IMR-90 (cell line): ENCODE measurements around the gene TSPEAR. TPM values are rescaled to one million over a fixed set of nuclear protein-coding genes. Genes with fewer than 3 reads are reported as not detected.

Experiments used
- ATAC-seq: fragments of 200-7000 bp; cut with Tn5 transposase; 2 replicates; pipeline ENCODE4 v1.9.1; 2020; ENCODE audit warnings: low read depth, mild to moderate bottlenecking, moderate library complexity
- BruUV-seq: library from RNA; stranded (reverse); fragments of 400-500 nt; replicated peaks from 2 replicates; lab custom pipeline; 2021; lab: Mats Ljungman, UMichigan
- CTCF ChIA-PET: fragments of 300-600 bp; formaldehyde crosslinking; extraction: SDS; loops from one replicate; lab custom pipeline; 2021; ENCODE audit warnings: antibody characterized with exemption; lab: Yijun Ruan, JAX
- POLR2A ChIA-PET: fragments of 300-600 bp; sonication (Branson Sonifier 250); formaldehyde crosslinking; loops from one replicate; lab custom pipeline; 2022; ENCODE audit warnings: antibody characterized with exemption; ENCODE audit not compliant: unreplicated experiment; lab: Charles Lee
- DNase-seq: peaks from one replicate; pipeline ENCODE4 v3.0.0; 2013
- H2AFZ ChIP-seq: replicated peaks from 2 replicates; pipeline ENCODE3; 2013; ENCODE audit warnings: low read length, mild to moderate bottlenecking; ENCODE audit not compliant: poor library complexity
- H2AK5ac ChIP-seq: 2 replicates; pipeline ENCODE4 v1.6.1; 2013; ENCODE audit warnings: low read depth, low read length, inconsistent platforms
- H2AK9ac ChIP-seq: replicated peaks from 2 replicates; pipeline ENCODE3; 2013; ENCODE audit warnings: mild to moderate bottlenecking, low read depth, low read length, moderate library complexity; ENCODE audit not compliant: poor library complexity
- H2BK120ac ChIP-seq: 2 replicates; pipeline ENCODE4 v1.6.1; 2013; ENCODE audit warnings: low read depth, low read length, inconsistent platforms
- H2BK15ac ChIP-seq: 3 replicates; pipeline ENCODE4 v1.6.1; 2013; ENCODE audit warnings: low read depth, low read length, inconsistent platforms
- H2BK20ac ChIP-seq: 2 replicates; pipeline ENCODE4 v1.6.1; 2013; ENCODE audit warnings: low read depth, mild to moderate bottlenecking, inconsistent platforms, low read length, moderate library complexity
- H2BK5ac ChIP-seq: 2 replicates; pipeline ENCODE4 v1.6.1; 2013; ENCODE audit warnings: mild to moderate bottlenecking, low read depth, low read length, inconsistent platforms; ENCODE audit not compliant: poor library complexity, severe bottlenecking
- H3K14ac ChIP-seq: replicated peaks from 2 replicates; pipeline ENCODE4 v1.6.1; 2013; ENCODE audit warnings: low read depth, low read length, inconsistent platforms
- H3K18ac ChIP-seq: 2 replicates; pipeline ENCODE4 v1.6.1; 2013; ENCODE audit warnings: low read depth, low read length, control low read depth
- H3K23ac ChIP-seq: 2 replicates; pipeline ENCODE4 v1.6.1; 2013; ENCODE audit warnings: low read depth, low read length, inconsistent platforms
- H3K27ac ChIP-seq: 2 replicates; pipeline ENCODE4 v1.5.1; 2013; ENCODE audit warnings: mild to moderate bottlenecking, control low read depth, low read length; ENCODE audit not compliant: insufficient read depth
- H3K27me3 ChIP-seq: 2 replicates; pipeline ENCODE4 v1.6.1; 2013; ENCODE audit warnings: low read length; ENCODE audit not compliant: control insufficient read depth, insufficient read depth
- H3K36me3 ChIP-seq: 2 replicates; pipeline ENCODE4 v1.6.1; 2013; ENCODE audit warnings: low read length, mixed read lengths; ENCODE audit not compliant: control insufficient read depth, insufficient read depth
- H3K4ac ChIP-seq: 2 replicates; pipeline ENCODE4 v1.6.1; 2013; ENCODE audit warnings: low read depth, low read length, inconsistent platforms
- H3K4me1 ChIP-seq: 2 replicates; pipeline ENCODE4 v1.6.1; 2013; ENCODE audit warnings: low read length, mixed read lengths; ENCODE audit not compliant: control insufficient read depth, insufficient read depth
- H3K4me2 ChIP-seq: 2 replicates; pipeline ENCODE4 v1.6.1; 2013; ENCODE audit warnings: low read depth, mild to moderate bottlenecking, control low read depth, low read length, moderate library complexity
- H3K4me3 ChIP-seq: 2 replicates; pipeline ENCODE4 v1.5.1; 2013; ENCODE audit warnings: low read depth, mild to moderate bottlenecking, control low read depth, low read length, moderate library complexity; ENCODE audit not compliant: insufficient read depth
- H3K56ac ChIP-seq: 2 replicates; pipeline ENCODE4 v1.6.1; 2013; ENCODE audit warnings: low read length, inconsistent platforms; ENCODE audit not compliant: insufficient read depth; ENCODE audit errors: extremely low read depth
- H3K79me1 ChIP-seq, 2 experiments: 2 replicates each; pipeline ENCODE4 v1.6.1; 2013; ENCODE audit warnings: low read length in 2 of 2, inconsistent platforms in 1 of 2, low read depth in 1 of 2
- H3K9ac ChIP-seq: 2 replicates; pipeline ENCODE4 v1.6.1; 2013; ENCODE audit warnings: low read depth, low read length, control low read depth
- H3K9me1 ChIP-seq: 2 replicates; pipeline ENCODE4 v1.6.1; 2013; ENCODE audit warnings: low read length, inconsistent platforms; ENCODE audit not compliant: insufficient read depth
- H3K9me3 ChIP-seq: 2 replicates; pipeline ENCODE4 v1.6.1; 2013; ENCODE audit warnings: low read length; ENCODE audit not compliant: control insufficient read depth, insufficient read depth
- H4K20me1 ChIP-seq: 2 replicates; pipeline ENCODE4 v1.6.1; 2013; ENCODE audit warnings: low read length, inconsistent platforms; ENCODE audit not compliant: insufficient read depth
- H4K5ac ChIP-seq: 2 replicates; pipeline ENCODE4 v1.6.1; 2013; ENCODE audit warnings: mild to moderate bottlenecking, low read depth, low read length, control low read depth
- H4K8ac ChIP-seq, 2 experiments: 2 replicates each; pipeline ENCODE4 v1.6.1; 2013; ENCODE audit warnings: low read depth in 2 of 2, low read length in 2 of 2, control low read depth in 1 of 2, inconsistent platforms in 1 of 2
- H4K91ac ChIP-seq: 2 replicates; pipeline ENCODE4 v1.6.1; 2013; ENCODE audit warnings: low read depth, low read length, inconsistent platforms; ENCODE audit not compliant: insufficient read depth
- BHLHE40 ChIP-seq: fragments of 150-350 bp; IDR thresholded peaks from 2 replicates; pipeline ENCODE4 v1.6.1; 2016; ENCODE audit warnings: mild to moderate bottlenecking, low read depth, low read length
- ELK1 ChIP-seq: fragments of 150-350 bp; IDR thresholded peaks from 2 replicates; pipeline ENCODE4 v1.6.1; 2016; ENCODE audit warnings: low read depth, mild to moderate bottlenecking, low read length, moderate library complexity, borderline replicate concordance
- FOS ChIP-seq: fragments of 150-350 bp; IDR thresholded peaks from 2 replicates; pipeline ENCODE4 v1.6.1; 2016; ENCODE audit warnings: low read depth, low read length
- NFE2L2 ChIP-seq: fragments of 150-350 bp; IDR thresholded peaks from 2 replicates; pipeline ENCODE4 v1.6.1; 2016; ENCODE audit warnings: low read depth, mild to moderate bottlenecking, low read length
- POLR2A ChIP-seq: IDR thresholded peaks from 2 replicates; pipeline ENCODE4 v1.6.1; 2012; ENCODE audit warnings: mild to moderate bottlenecking, low read depth, low read length
- RCOR1 ChIP-seq: IDR thresholded peaks from 2 replicates; pipeline ENCODE4 v1.6.1; 2012; ENCODE audit warnings: mild to moderate bottlenecking, low read length, improper control_type of control experiment; ENCODE audit not compliant: insufficient replicate concordance
- RFX5 ChIP-seq: IDR thresholded peaks from 2 replicates; pipeline ENCODE4 v1.8.0; 2012; ENCODE audit warnings: low read depth, mild to moderate bottlenecking, low read length, moderate library complexity
- WGBS, 2 experiments: methylation state at CpG; one replicate each; pipeline versions ENCODE4 v1.1.5 to v1.1.7; 2013; ENCODE audit warnings: missing lambda C conversion rate in 2 of 2; ENCODE audit not compliant: insufficient read length in 1 of 2; ENCODE audit errors: extremely low coverage in 2 of 2; 5-methylcytosine and 5-hydroxymethylcytosine counted together
- dilution Hi-C: fragments of 300-500 bp; cut with HindIII; formaldehyde crosslinking; loops from one replicate; pipeline ENCODE4 v1.14.3; 2018; ENCODE audit warnings: low sequenced_read_pairs; ENCODE audit not compliant: unreplicated experiment
- in situ Hi-C: fragments of 300-500 bp; cut with MboI; formaldehyde crosslinking; loops from 3 replicates; pipeline ENCODE4 v1.14.3; 2019; ENCODE audit warnings: low sequenced_read_pairs, inconsistent platforms, mixed read lengths
- intact Hi-C: fragments of 100-400 bp; cut with micrococcal nuclease; formaldehyde crosslinking; loops from 2 replicates; pipeline ENCODE4 v1.10.0; 2022
- polyA plus RNA-seq, 3 experiments: library from polyadenylated mRNA; depleted of rRNA; stranded (reverse); fragments of >200 nt; gene quantifications; 2 replicates each; pipeline ENCODE4 v1.2.3, GENCODE V29; 2012; ENCODE audit warnings: low replicate concordance in 1 of 3
- total RNA-seq: library from RNA; depleted of rRNA; stranded (reverse); fragments of >200 nt; gene quantifications from 2 replicates; pipeline ENCODE4 v1.2.3, GENCODE V29; 2012

TSPEAR gene
- total and polyA plus RNA-seq, 2 of the 4 experiments (the other 2 are of a cell fraction) = not detected

GRCh38 chr21:44516342-44516741 lies 195.0 kb downstream of the TSPEAR start:
- Histone ChIP-seq H2BK20ac (no peak overlapping the region), H3K9me1 (no peaks in the 10 kb centered on the region), H2BK5ac (no peak overlapping the region), H3K4me2 (no peak overlapping the region), H4K20me1 (no peaks in the 10 kb centered on the region), H3K18ac (no peak overlapping the region), H3K4me3 (no peak overlapping the region), H3K27me3 (no peaks in the 10 kb centered on the region; the same call in 1 of the 2 replicates), H3K4me1 (no peaks in the 10 kb centered on the region), H3K36me3 (no peaks in the 10 kb centered on the region), H3K14ac (no peak overlapping the region), H4K5ac (no peak overlapping the region), H2BK120ac (no peak overlapping the region), H2AK5ac (no peak overlapping the region), H3K56ac (no peak overlapping the region), H3K9ac (no peak overlapping the region), H3K4ac (no peak overlapping the region), H3K27ac (no peak overlapping the region), H2AFZ (no peak overlapping the region), H2AK9ac (no peak overlapping the region), H3K79me1 (no peaks in the 10 kb centered on the region), H3K23ac (no peak overlapping the region), H3K9me3 (peaks cover 6% of the 10 kb centered on the region; the same call in 1 of the 2 replicates), H2BK15ac (no peak overlapping the region), H4K91ac (no peak overlapping the region), H4K8ac (no peak overlapping the region)
- POLR2A ChIA-PET = no interaction called here
- 78% methylated on average over 10 of the region's 13 CpGs; no CpG with 5 or more reads in 1 of the 2 experiments for WGBS, 2 experiments
- DNase-seq = no peak
- dilution Hi-C loops = no loop called here
- intact Hi-C loops = no loop called here
- in situ Hi-C loops = loop anchor here (25.0 kb wide), 1 partner anchor 421 kb away; the partner anchor contains the start of gene SLX9
- BruUV-seq = no TSS peak
- ATAC-seq = no peak
- TF ChIP-seq RFX5 (no peak), NFE2L2 (no peak), POLR2A (no peak), BHLHE40 (no peak), ELK1 (no peak), FOS (no peak), RCOR1 (no peak)
- CTCF ChIA-PET = no interaction called here
